Measurements from ENCODE around the gene TTYH3.

DNA sequence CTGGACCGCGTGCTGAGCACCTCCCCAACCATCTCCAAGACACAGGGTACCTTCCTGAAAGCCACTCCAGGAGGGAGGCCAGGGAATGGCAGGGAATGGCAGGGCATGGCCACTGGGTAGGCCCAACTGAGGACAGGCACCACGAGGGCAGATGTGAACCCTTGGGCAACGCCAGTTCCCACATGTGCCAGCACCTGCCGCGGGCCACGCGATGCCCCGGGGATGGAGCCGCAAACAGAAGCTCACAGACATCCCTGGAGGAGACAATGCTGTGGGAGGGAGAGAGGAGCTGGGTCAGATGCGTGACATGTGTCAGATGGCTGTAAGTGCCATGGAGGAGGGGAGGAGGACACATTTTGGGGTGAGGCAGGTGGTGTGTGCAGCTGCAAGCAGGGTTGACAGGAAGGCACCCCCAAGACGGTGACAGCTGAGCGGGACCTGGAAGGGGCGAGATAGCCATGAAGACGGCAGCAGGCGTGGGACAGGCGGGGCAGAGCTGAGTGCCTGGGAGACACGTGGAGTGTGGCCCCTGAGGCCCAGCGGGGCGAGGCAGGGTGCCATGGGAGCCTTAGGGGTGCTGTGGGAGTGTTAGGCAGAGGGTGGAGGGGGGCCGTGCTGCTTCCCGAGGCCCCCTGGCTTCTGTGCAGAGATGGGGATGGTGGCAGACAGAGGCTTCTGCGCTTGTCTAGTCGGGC, 45.3 kb upstream of the TTYH3 start:
- TF ChIP-seq, protein P1, sequence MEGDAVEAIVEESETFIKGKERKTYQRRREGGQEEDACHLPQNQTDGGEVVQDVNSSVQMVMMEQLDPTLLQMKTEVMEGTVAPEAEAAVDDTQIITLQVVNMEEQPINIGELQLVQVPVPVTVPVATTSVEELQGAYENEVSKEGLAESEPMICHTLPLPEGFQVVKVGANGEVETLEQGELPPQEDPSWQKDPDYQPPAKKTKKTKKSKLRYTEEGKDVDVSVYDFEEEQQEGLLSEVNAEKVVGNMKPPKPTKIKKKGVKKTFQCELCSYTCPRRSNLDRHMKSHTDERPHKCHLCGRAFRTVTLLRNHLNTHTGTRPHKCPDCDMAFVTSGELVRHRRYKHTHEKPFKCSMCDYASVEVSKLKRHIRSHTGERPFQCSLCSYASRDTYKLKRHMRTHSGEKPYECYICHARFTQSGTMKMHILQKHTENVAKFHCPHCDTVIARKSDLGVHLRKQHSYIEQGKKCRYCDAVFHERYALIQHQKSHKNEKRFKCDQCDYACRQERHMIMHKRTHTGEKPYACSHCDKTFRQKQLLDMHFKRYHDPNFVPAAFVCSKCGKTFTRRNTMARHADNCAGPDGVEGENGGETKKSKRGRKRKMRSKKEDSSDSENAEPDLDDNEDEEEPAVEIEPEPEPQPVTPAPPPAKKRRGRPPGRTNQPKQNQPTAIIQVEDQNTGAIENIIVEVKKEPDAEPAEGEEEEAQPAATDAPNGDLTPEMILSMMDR (conservative IDR thresholded peaks at IDR 0.05; ENCODE audit: low read depth, low read length), result no peak
- no peak for TF ChIP-seq EZH2 (IDR thresholded peaks at IDR 0.05; ENCODE audit: low read length, unreplicated experiment)
